ENCODE measurements around the gene CT45A10. TPM values are rescaled to one million over a fixed set of nuclear protein-coding genes. Genes with fewer than 3 reads are reported as not detected.
"Not testable (repeated sequence)": the region's sequence is repeated elsewhere in the genome, so short reads cannot be mapped to it uniquely, and the experiment has no call there.

The CT45A10 gene
- total RNA-seq, 4 donors from 2014 or later = not detected

GRCh38 chrX:135854438-135854837 is 38.8 kb downstream of the CT45A10 start, which contains the start of gene CT45A8:
TSS of gene CT45A8 (minus strand) at chrX:135854538. CDS start at chrX:135850783, 3,755 bp downstream.
- H3K36me3 ChIP-seq; DNase-seq; H3K27me3 ChIP-seq; intact Hi-C loops (cut with DNase I; ENCODE audit: low total_unique reads); H3K4me3 ChIP-seq; H3K27ac ChIP-seq; in situ Hi-C loops (cut with MboI; ENCODE audit: low pct_ligation_motif_present in 1 of 4, low pct_unique_long_range_greater_than_20kb in 1 of 4, low sequenced_read_pairs in 3 of 4); H3K9me3 ChIP-seq; H3K4me1 ChIP-seq: not testable (repeated sequence)
- WGBS, 2 donors (ENCODE audit: low coverage in 1 of 2) = no CpG with 5 or more reads among the region's 17 CpGs

GRCh38 chrX:135837180-135837579 is 56.1 kb downstream of the CT45A10 start, which contains the start of gene CT45A7:
TSS of gene CT45A7 (minus strand) at chrX:135837280. CDS start at chrX:135833533, 3,747 bp downstream.
- in situ Hi-C loops (cut with MboI; ENCODE audit: low pct_ligation_motif_present in 1 of 4, low pct_unique_long_range_greater_than_20kb in 1 of 4, low sequenced_read_pairs in 3 of 4); H3K9me3 ChIP-seq; H3K36me3 ChIP-seq; intact Hi-C loops (cut with DNase I; ENCODE audit: low total_unique reads); DNase-seq; H3K27me3 ChIP-seq; H3K4me3 ChIP-seq; H3K27ac ChIP-seq; H3K4me1 ChIP-seq: not testable (repeated sequence)
- no CpG with 5 or more reads among the region's 17 CpGs for whole genome bisulfite sequencing, 2 donors (ENCODE audit: low coverage in 1 of 2)

Other genes starting within 250 kb of the CT45A10 start
- not detected for gene CT45A1, start 179.8 kb downstream of the CT45A10 start, total RNA-seq
- not detected for gene CT45A3, start 125.3 kb downstream of the CT45A10 start, total RNA-seq
- gene CT45A5, start 107.9 kb downstream of the CT45A10 start, total RNA-seq = not detected
- gene CT45A6, start 90.7 kb downstream of the CT45A10 start, total RNA-seq = not detected
- gene CT45A2, start 73.4 kb downstream of the CT45A10 start, total RNA-seq = not detected
- not detected for gene CT45A7, start 56.2 kb downstream of the CT45A10 start, total RNA-seq
- not detected for gene CT45A8, start 38.9 kb downstream of the CT45A10 start, total RNA-seq
- gene CT45A9, start 21.6 kb downstream of the CT45A10 start, total RNA-seq = not detected
- gene SAGE1, start 272 bp upstream of the CT45A10 start, total RNA-seq = not detected
- gene MMGT1, start 80.5 kb upstream of the CT45A10 start, total RNA-seq = 10 to 100 TPM in 3 of 4 donors, 1 to 10 TPM in 1; 2.0 to 27.0 (median 15.7) TPM
- gene SLC9A6, start 92.0 kb upstream of the CT45A10 start, total RNA-seq = 10 to 100 TPM; 13.5 to 26.3 (median 21.7) TPM

Data from transverse colon (tissue), 4 donors.